Stimulated activated CD8-positive, alpha-beta memory T cell treated with anti-CD3 and anti-CD28 coated beads, Interleukin-4, amount 100 ng/mL, for 24 hours (primary cell): ENCODE measurements around the gene UQCRC2.
A peak's percentile ranks its signal among the peaks of the same experiment; 100 is the strongest.
"Not testable (repeated sequence)": the region's sequence is repeated elsewhere in the genome, so short reads cannot be mapped to it uniquely, and the experiment has no call there.

Source experiments
- DNase-seq: peaks from one replicate; pipeline ENCODE4 v3.0.0-alpha.2; 2020; ENCODE audit warnings: low read depth

Gene UQCRC2

DNA sequence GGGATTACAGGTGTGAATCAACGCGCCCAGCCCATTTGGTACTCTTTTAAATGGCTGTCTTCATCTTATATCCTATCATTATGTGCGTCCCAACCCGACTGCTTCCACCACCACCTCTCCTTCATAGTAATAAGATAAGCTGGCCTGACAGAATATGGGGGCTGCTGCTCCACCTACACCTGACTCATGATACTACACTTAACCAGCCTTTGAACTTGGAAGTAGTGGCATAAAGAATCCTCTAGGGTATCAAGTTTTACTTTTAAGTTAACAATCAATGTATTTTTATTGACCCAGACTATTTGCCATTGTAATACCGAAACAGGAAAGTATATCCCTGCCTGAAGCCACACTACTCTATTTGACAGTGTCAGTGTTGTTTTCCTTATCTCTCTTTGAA is 28.9 kb downstream of the UQCRC2 start:
- DNase-seq: no peak

DNA sequence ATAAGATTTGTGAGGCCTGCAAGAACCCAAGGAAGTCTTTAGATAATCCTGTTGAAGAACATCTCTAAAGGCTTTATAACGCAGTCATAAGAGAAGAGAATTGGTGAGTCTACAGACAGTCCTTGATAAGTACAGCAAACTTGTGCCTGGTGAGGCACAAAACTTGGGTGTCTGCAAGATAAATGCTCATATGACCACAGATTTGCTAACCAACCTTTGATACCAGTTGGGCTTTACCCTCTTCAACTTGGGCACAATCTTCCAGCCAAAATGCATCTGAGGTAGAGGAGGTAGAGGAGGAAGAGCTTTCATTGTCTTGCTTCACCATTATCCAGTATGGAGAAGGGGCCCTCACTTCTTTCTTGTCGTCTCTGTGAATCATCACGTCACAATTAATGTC is 30.9 kb downstream of the UQCRC2 start:
- DNase-seq: no peak

DNA sequence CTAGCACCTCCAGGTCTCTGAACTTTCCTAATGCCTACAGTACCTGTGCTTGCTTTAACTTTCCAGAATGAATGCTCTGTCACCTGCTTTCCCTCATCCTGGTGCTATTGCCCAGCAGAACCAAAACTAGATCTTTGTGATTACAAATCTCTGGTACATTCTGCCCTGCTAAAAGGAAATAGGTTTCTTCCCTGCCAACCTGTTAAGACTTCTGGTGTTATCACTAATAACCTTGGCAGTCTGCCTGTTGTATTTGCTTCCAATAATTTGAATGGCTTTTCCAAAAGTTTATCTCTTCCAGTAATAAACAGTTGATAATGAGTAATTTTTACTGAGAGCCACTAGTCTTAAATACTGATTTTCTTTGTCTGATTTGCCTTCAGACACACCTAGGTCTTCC is 32.4 kb downstream of the UQCRC2 start:
- DNase-seq: no peak

DNA sequence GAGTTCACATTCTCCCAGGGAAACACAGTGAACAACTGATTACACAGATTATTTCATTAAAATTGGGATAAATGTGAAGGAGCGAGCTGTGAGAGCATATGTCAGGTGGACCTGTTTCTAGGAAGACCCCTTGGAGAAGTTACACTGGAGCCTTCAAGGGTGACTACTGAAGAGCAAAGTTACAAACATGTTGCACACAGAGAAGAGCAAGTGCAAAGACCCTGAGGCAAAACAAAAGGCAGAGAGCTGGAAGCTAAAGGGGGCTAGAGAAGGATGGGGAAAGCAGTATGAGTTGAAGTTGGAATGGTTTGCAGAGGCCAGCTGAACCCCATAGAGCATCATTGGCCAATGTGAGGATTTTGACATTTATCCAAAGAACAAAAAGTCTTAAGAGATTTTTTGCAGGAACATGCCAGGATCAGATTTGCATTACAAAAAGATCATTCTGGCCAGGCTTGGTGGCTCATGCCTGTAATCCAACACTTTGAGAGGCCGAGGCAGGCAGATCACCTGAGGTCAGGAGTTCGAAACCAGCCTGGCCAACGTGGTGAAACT is 33.6 kb downstream of the UQCRC2 start:
- DNase-seq: no peak

DNA sequence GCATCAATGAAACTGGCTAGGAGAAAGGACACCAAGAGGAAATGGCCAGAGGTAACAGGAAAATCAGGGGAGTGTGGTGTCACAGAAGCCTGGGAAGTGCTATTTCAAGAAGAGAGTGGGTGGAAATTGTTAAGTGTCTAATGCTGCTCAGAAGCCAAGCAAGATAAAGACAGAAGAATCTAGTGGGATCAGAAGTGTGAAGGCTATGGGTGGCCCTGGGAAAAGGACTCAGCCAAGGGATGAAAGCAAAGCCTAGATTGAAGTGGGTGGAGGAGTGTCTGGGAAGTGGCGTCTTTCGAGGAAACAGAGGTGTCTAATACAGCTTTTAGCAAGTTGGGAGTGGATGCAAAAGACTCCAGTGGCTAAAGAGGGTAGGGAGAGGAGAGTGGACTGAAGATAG is 34.3 kb downstream of the UQCRC2 start:
- DNase-seq: no peak

DNA sequence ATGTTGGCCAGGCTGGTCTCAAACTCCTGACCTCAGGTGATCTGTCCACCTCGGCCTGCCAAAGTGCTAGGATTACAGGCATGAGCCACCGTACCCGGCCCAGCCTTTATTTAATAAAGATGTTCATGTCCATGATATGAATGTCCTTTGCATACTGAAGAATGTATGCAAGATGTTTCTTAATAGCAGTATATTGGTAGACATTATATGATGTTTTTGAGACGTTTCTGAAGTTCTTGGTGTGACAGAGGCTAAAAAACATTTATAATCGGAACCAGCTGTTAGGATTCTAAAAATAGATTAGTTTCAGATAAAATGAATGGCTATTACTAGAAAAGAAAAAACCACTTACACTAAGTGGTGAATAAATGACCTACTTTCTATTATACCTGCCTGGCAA is 36.0 kb downstream of the UQCRC2 start:
- no peak for DNase-seq

DNA sequence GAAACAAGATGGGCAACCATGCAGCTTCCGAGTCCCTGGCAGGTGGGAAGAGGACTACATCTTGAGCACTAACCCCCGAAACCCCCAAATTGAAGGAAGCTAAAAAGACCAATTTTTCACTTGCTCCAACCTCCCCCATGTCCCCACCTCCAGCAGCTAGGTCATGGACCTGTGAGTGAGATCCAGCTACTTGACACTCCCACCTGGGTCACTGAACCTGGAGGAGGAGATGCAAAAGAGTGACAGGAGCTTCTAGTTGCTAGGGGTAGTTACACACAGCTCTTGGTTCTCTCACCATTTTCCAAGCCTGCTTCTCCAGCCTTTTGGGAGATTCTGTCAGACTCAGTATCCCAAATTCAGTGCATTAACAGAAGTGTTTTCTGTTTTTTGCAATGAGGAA is 36.6 kb downstream of the UQCRC2 start:
- no peak for DNase-seq

DNA sequence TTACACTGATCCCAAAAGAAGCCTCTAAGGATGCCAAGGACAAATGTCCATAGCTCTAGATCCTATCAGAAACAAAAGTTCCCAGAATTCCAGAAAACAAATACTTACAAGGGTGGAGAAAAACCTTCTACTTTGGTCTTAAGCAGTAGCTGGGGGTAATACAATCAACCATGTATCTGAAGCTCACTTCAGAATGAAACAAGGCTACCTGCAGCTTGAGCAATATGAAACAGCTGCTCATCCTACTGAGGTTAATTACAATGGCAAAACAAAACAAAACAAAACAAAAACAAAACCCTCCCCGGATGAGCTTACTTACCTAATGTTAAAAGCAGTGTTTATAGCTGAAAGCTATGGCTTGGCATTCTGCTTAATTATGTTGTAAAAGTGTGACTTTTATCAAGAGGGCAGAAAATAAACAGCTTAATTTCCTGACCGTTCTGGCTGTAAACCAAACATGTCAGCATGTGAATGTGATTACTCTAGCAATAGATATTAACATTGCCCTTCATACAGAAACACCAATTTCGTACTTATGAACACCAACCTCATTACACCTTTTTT is 37.3 kb downstream of the UQCRC2 start:
- no peak for DNase-seq

DNA sequence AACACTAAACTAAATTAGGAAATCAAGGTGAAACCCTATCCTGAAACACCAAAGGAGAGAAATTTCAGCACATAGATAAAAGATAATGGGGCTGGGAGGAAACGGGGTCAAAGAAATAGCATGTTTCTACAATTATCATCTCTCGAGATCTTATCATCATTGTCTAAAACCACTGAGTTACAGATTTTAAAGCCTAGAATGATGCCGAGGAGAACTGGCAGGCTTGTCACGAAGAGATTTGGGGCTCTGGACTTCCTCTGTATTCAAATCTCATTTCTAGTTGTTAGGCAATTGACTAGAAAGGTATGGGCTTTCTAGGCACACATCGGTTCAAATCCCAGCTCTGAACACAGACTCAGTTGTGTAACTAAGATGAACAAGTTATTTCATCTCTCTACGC is 38.5 kb downstream of the UQCRC2 start:
- no peak for DNase-seq

DNA sequence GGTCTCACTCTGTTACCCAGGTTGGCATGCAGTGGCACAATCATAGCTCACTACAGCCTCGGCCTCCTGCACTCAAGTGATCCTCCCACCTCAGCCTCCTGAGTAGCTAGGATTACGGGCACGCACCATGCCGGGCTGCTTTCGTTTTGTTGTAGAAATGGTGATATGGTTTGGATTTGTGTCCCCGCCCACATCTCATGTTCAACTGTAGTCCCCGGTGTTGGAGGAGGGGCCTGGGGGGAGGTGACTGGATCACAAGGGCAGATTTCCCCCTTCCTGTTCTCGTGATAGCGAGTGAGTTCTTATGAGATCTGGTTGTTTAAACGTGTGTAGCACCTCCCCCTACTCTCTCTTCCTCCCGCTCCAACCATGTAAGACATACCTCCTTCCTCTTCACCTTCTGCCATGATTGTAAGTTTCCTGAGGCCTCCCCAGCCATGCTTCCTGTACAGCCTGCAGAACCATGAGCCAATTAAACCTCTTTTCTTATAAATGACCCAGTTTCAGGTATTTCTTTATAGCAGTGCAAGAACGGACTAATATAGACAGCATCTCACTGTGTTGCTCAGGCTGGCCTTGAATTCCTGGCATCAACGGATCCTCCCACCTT is 41.8 kb downstream of the UQCRC2 start:
- no peak for DNase-seq

DNA sequence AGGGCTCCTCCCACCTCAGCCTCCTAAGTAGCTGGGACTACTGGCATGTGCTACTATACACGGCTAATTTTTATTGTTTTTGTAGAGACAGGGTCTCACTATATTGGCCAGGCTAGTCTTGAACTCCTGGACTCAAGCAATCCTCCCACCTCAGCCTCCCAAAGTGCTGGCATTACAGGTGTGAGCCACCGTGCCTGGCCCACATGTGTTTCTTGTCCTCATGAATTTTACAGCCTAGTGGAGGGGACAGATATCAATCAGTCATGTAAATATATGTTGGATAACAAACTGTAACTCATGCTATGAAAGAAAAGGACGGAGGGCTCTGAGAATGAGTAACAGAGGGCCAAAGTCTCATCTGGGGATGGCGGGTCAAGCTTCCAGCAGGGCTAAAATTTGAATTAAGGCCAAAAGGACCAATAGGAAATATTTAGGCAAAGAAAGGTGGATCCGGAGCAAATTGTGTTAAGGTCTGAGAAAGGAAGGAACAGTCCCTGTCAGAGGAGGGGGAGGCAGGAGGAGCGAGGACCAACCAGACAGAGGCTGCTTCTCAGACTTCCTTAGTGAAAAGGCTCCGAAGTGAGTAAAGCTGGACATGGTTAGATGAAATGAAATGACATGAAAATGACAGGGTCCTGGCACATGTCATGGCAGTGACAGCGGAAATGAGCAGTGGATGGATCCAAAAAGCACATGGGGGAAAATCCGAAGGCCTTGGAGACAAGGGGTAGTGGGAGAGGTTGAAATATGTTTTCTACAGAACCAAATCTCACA is 43.9 kb downstream of the UQCRC2 start:
- DNase-seq: no peak

DNA sequence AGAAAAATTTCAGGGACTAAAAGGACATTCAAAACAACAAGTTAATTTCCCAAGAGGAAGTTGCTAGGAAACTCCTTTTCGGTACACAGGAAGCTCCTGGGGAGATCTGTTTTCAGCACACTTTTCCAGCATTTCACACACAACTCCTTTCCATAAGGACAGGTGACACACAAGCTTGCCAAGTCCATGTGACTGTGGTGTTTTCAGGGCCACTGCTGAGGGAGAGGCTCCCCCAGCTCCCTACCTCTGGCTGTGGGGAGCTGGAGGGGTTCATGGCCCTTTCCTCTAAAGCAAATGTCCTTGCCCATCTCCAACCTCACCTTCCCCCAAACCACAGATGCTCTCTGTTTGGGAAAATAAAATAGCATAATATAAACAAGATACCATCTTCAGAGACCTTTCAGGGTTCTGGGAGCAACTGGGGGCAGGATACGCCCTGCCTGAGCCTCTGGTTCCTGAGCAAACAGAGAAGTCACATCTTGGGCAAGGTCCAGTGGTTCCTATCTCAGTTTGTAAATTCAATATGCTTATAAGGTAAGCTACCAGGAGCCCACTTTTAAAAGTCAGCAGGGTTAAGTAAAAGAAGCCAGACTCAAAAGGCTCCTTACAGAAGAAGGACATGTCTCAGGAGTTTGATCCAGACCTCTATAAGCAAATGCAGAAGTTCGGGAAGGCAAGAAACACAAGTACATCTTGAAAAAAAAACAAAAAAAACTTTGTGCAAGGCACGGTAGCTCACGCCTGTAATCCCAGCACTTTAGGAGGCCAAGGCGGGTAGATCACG is 44.7 kb downstream of the UQCRC2 start:
- no peak for DNase-seq

DNA sequence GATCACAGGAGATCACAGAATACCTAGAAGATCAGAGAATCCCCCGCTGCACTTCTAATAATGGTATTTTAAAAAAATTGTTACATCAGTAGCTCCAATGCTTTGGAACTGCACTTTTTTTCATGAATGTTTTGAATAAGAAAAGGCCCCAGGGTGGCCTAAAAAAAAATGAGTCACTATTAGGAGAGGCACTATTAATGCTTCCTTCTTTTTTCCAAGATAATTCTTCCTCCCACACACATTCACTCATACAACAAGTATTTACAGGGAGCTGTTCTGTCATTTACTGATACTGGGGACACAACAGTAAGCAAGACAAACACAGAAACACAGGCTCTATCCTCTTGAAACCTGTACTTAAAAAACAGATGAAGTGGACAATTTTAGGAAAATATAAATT is 48.4 kb downstream of the UQCRC2 start:
- DNase-seq: no peak

DNA sequence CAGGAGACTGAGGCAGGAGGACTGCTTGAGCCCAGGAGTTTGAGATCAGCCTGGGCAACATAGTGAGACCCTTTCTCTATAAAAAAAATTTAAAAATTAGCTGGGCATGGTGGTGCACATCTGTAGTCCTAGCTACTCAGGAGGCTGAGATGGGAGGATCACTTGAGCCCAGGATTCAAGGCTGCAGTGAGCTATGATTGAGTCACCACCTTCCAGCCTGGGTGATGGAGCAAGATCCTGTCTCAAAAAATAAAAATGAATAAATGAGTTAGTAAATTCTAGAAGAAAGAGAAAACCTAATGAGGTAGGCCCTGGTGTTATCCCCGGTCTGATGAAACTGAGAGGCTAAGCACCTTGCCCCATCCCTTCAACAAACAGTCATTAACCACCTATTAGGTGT is 48.9 kb downstream of the UQCRC2 start:
- DNase-seq: not testable (repeated sequence)

DNA sequence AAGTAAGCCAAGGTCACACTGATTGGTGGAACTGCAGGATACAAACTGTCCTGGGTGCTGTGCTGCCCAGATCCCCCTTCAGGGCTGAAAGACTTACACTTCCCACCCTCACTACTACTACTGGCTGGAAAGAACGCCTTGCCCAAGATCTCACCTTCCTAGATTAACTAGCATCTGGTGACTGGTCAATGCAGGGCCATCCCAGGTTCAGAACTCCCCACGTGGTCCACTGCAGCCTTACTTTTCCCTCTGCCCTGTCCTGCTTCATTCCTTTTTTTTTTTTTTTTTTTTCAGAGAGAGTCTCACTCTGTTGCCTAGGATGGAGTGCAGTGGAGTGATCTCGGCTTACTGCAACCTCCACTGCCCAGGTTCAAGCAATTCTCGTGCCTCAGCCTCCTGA is 50.0 kb downstream of the UQCRC2 start:
- DNase-seq: no peak

DNA sequence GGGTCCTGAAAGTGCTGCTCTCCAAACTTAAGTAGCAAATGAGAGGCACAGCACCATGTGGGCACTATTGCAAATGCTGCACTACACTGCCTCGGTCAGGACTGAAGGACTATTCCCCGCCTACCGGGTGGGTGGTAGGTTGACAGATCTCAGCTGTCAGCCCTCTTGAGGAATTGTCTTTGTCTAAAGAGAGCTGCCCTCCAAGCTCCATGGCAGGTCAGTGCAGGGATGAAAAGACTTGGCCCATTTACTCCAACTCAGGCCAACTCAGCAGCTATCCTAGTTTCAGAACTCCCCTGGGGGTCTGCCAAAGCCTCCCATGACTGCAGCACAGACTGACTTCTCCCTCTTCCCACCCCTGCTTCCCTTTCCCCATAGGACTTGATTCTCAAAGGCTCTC is 51.2 kb downstream of the UQCRC2 start:
- DNase-seq: no peak

DNA sequence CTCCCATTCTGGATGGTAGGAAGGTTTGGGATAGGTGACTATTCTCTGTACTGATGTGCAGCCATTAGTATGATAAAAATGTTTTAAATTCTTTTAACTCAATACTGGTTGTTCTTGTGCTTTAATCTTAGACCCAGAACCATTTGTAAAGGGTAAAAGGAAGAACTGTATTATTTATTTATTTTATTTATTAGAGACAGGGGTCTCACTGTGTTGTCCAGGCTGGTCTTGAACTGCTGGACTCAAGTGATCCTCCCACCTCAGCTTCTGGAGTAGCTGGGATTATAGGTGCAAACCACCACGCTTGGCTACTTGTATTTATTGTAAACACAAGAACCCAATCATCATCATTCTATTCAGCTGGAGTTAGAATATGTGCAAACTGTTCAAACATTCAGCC is 52.6 kb downstream of the UQCRC2 start:
- no peak for DNase-seq

DNA sequence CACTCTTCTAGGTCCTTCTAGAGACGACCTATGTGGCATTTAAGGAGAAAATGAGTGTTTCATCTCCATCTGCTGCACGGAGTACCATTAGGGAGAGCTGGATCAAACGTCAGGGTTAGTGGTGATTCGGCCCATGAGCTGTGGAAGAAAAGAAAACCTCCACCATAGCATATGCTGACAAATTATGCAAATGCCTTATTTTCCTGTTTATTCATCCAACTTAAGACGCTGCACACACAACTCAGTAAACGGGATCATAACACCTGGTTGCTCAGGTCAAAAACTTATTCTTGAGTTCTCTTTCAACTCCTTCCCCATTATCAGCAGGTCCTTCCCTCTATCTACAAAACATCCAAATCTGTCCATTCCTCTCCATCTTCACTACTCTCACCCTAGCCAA is 53.5 kb downstream of the UQCRC2 start:
- no peak for DNase-seq

DNA sequence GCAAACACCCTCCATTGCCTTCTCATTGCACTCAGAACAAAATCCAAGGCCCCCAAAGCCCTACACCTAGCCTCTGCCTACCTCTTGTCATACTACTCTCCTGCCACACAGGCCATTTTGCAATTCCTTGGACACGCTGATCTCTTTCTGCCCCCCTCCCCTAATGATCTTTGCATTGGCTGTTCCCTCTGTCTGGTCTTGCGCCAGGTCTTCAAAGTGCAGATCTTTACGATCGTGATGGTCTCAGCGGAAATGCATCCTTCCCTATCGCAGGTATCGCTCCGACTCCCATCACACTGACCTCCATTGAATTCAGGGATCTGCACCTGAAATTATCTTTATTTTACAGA is 54.0 kb downstream of the UQCRC2 start:
- DNase-seq: no peak

DNA sequence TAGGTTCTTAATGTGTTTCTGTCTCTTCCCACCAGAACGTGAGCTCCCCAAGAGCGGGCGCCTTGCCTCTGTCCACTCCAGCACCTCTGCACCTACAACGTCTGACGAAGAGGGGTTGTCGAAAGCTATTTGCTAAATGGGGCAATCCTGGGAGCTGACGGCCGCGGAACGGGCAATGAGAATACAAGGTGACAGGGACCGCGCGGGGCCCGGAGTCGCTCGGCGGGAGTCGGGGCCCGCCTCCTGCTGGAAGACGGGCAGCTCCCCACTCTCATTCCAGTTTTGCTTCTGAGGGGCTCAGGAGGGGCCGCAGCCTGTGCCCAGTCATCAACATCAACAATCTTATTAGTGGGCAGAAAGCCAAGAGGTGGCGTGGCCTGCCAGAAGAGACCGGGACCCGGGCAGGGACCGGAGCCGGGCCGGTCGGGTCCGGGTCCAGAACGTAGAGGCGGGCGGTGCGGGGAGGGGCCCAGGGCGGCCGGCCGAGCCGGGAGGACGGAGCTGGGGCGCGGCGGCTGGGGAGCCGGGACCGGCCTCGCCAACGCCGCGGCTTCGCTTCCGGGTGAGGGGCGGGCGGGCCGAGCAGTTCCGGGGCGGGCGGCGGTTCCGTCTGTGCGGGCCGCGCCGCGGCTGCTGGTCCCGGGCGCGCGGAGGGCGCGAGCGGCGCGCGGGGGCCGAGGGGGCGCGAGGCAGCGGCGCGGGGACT is 54.5 kb downstream of the UQCRC2 start, which contains the start of gene MOSMO:
Gene MOSMO (plus strand): TSS at position 603 of the 706 bp plus-strand sequence. CDS start 191 bp downstream, outside the sequence.
- peak; percentile 56 for DNase-seq

DNA sequence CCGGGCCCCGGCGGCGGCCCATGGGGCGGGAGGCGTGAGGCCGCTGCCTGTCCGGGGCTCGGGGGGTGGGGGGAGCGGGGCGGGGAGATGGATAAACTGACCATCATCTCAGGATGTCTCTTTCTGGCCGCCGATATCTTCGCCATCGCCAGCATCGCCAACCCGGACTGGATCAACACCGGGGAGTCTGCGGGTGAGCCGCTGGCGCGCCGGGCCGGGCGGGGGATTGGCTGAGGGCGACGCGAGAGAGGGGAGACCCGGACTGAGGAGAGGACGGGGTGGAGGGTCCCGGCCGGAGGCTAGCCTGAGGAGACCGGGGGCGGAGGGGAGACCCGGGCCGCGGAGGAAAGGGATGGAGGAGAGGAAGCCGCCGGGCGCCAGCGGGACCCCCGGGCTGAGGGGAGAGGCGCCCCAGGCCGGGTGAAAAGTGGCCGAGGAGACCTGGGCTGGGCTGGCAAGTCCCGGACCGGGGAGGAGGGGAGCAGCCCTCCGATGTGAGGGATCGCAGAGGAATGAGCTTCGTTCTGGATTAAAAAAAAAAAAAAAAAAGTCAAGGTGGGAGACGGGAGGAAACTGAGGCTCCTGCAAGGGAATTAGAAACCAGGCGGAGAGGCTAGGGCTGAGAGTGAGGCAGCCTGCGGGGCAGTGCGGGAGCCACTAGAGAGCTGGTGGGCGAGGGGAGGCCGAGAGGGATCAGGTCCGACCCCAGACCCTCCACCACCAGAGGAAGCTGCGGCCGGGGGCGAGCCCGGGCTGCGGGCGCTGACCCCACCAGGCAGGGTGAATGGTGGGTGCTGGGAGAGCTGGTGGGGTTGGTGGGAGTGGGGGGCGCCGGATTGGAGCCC is 55.3 kb downstream of the UQCRC2 start:
- no peak for DNase-seq
